Skeletal muscle satellite cell (primary cell): ENCODE measurements around the gene CBX1.
A peak's percentile ranks its signal among the peaks of the same experiment; 100 is the strongest.

Experiments used
- H3K27me3 ChIP-seq: 2 replicates; pipeline ENCODE4 v1.7.0; 2013; ENCODE audit warnings: low read length; ENCODE audit not compliant: control insufficient read depth, insufficient read depth
- H3K36me3 ChIP-seq: 2 replicates; pipeline ENCODE4 v1.7.0; 2013; ENCODE audit warnings: mild to moderate bottlenecking, control low read depth, low read length; ENCODE audit not compliant: insufficient read depth
- H3K4me1 ChIP-seq: 2 replicates; pipeline ENCODE4 v1.7.0; 2013; ENCODE audit warnings: low read length; ENCODE audit not compliant: control insufficient read depth, insufficient read depth
- H3K4me2 ChIP-seq: 2 replicates; pipeline ENCODE4 v1.7.0; 2013; ENCODE audit warnings: mild to moderate bottlenecking, low read length
- H3K4me3 ChIP-seq: 2 replicates; pipeline ENCODE4 v1.7.0; 2013; ENCODE audit warnings: low read length
- H3K9ac ChIP-seq: 2 replicates; pipeline ENCODE4 v1.7.0; 2013; ENCODE audit warnings: mild to moderate bottlenecking, low read depth, low read length, moderate library complexity
- H3K9me3 ChIP-seq: replicated peaks from 2 replicates; pipeline ENCODE4 v1.7.0; 2013; ENCODE audit warnings: mild to moderate bottlenecking, control low read depth, low read length

Gene CBX1

DNA sequence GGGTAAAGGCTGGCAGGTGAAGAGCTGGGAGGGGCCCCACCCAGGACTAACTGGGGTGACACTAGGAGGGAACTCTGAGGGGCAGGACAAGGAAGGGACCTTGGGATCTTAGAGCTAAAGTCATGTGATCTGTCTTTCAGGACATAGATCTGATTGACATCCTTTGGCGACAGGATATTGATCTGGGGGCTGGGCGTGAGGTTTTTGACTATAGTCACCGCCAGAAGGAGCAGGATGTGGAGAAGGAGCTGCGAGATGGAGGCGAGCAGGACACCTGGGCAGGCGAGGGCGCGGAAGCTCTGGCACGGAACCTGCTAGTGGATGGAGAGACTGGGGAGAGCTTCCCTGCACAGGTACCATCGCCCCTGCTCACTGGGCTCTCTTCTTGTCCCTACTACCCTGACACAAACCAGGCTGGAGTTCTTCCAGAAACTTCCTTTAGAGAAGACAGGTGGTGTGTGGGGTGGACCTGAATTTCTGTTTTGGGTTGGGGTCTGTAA, 45.0 kb downstream of the CBX1 start:
- Histone ChIP-seq H3K9me3 (no peaks in the 10 kb centered on the region), H3K4me2 (no peak overlapping the region), H3K4me1 (peaks cover 48% of the 10 kb centered on the region), H3K36me3 (peaks cover 66% of the 10 kb centered on the region), H3K9ac (peak overlapping the region; percentile 7), H3K4me3 (no peak overlapping the region), H3K27me3 (no peaks in the 10 kb centered on the region)

DNA sequence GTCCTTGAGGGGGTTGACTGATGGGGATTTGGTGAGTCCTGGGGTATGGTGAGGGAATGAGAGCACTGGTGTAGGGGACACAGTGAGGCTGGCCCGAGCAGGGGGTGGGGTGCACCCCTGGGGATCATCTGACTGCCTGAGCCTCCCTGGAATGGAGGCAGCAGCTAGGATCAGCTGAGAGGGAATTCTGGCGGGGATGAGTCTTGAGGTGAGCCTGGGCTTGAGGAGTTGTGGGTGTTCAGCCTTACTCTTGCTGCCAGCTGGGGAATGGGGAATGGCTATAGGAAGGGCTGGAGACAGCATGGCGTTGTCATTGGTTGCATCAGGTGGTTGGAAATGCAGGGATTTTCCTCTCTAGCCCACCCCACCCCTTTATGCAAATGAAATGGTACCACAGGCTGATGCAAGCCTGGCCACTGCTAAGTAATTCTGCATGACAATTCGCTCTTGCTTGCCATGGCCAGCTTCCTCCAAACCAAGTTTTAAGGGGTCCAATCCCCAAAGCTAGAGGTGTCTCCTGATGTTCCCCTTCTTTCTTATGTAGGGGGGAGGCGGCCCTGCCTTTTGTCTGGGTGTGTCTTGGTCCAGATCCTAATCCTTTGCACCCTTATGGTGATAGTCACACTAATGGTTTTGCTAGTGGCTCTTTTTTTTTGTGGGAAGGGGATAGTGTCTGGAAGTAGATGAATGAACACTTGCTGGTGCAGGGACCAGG, 45.6 kb downstream of the CBX1 start:
- Histone ChIP-seq H3K27me3 (no peaks in the 10 kb centered on the region), H3K9me3 (no peaks in the 10 kb centered on the region), H3K9ac (peak overlapping the region; percentile 7), H3K4me2 (peak overlapping the region; percentile 45), H3K4me3 (no peak overlapping the region), H3K36me3 (peaks cover 70% of the 10 kb centered on the region), H3K4me1 (peaks cover 54% of the 10 kb centered on the region)

DNA sequence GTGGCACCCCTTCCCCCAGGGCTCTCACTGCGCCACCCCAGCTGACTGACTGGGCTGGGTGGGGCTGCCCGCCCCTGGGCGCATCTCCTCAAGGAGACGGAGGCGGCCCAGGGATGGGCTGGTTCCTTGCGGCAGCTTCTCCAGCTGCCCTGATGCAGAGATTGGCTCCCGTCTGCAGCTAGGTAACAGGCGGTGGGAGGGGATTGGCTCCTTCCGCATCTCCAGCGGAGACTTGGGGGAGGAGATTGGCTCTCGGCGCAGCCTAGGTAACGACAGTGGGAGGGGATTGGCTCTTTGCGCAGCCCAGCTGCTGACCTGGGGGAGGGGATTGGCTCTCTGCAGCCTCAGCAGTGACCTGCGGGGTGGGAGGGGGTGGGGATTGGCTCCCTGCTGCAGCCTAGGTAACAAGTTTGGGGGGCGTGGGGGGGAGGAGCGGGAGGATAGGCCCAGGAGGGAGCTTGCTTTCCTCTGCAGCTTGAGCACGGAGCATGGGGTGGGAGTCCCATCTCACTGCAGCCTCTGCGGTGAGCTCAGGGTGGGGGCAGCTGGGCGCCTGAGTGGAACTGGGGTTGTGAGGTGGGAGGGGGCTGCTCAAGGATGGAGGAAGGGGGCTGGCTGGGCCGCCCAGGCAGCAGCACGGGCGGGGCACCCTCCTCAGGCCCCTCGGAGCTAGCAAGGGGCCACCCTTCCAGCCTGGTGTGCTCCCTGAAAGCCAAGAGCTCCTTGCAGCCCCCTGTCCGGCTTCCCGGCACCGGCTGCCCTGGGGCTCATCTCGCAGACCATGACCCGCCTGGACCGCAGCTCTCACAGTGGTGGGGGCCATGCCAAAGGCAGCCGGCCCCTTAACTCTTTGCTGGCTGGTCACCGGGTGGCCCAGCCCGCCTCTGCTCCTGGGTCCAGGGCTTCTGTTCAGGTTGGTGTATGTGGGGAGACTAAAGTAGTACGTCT, 46.8 kb downstream of the CBX1 start:
- Histone ChIP-seq H3K4me1 (peaks cover 63% of the 10 kb centered on the region), H3K9me3 (no peaks in the 10 kb centered on the region), H3K9ac (peak overlapping the region; percentile 93), H3K27me3 (no peaks in the 10 kb centered on the region), H3K36me3 (peaks cover 60% of the 10 kb centered on the region), H3K4me3 (peak overlapping the region; percentile 56), H3K4me2 (peak overlapping the region; percentile 85)

DNA sequence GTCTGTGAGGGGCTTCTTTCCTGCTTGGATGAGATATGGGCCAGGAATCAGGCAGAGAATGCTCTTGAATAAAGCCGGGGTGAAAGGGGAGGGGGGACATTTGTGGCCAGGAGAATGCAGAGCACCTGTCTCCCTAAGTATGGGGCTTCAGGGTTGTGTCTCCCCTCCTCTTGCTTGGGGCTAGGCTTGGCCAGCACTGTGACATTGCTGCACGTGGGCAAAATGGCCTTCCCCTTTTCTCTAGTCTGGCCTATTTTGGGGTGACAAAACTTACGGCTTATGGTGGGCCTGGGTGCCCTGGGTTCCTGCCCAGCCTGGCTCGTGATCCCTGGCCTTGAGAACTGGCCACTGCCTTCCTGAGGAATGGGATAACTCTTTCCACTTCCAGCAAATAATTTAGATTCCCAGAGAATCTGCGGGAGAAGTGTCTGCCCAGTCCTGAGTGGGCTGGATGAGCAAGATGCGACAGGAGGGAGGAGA, 47.5 kb downstream of the CBX1 start:
- Histone ChIP-seq H3K4me3 (peak overlapping the region; percentile 56), H3K36me3 (peaks cover 53% of the 10 kb centered on the region), H3K9ac (peak overlapping the region; percentile 93), H3K4me1 (peaks cover 63% of the 10 kb centered on the region), H3K4me2 (peak overlapping the region; percentile 85), H3K27me3 (no peaks in the 10 kb centered on the region), H3K9me3 (no peaks in the 10 kb centered on the region)

DNA sequence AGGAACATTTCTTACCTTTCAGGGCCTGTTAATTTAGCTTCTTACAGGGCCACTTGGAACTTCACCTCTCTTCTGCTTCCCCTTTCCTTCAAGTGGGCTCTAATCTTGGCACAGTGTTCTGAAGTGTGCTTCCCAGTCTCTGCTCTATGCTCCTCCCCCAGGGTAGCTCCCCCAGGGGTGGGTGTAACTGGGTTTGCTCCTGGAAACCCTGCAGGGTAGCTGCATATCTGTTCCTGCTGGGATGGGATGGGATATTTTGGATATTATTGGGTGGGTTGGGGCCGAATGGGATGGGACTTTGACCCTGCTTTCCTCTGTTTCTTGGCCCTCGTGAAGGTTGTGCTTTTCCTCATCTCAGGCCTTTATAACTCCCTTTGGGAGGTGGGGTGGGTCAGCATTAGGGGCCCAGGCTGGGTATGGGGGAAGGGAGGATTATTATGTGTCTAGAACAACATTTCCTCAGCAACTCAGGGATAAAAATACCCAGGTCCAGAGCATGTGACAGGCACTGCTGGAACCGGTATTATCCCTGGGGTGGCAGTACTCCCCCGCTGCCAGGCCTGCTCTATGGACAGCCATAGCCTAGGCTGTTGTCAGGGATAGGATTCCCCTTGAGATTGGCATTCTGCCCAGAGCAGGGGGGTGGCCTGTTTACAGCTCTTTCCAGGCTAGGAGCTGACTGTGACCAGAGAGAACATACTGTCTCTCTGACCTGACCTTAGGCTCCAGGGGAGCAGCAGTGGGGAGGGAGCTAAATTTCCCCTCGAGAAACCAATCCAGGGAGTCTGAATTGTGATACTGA, 48.1 kb downstream of the CBX1 start:
- Histone ChIP-seq H3K27me3 (no peaks in the 10 kb centered on the region), H3K36me3 (peaks cover 47% of the 10 kb centered on the region), H3K4me1 (peaks cover 63% of the 10 kb centered on the region), H3K4me2 (peak overlapping the region; percentile 85), H3K9me3 (no peaks in the 10 kb centered on the region), H3K4me3 (peak overlapping the region; percentile 56), H3K9ac (peak overlapping the region; percentile 93)

DNA sequence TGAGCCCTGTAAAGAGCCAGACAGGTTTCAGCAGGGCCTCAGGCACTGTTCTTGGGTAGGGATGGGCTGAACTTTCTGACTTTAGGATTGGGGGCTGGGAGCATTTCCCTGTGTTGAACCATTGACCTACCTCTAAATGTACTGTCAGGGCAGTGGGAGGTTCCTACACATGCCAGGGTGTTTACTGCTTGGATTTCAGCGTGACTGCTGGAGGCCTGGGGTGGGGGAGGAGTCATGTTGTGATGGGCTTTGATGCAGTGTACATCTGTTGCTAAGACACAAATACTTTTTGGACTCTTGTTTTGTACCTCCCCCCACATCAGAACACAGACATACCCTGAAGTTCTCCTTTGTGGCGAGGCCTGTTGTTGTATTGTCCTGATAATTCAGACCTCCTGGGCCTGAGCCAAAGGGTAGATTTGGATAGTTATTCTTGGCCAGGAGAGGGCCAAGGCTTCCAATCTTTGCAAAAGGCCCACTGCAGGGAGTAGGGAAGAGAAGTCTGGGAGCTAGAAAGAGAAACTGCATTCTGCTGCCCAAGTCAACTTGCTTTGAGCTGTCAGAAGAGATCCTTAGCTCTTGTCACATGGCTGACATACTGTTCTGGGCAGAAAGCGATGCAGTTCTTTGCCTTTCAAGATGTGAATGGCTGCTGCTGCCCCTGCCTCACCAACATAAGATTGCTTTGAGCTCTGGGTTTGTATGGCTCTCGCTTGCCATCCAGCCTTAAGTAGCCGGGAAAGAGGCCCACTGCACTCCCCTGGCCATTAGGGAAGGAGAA, 49.4 kb downstream of the CBX1 start:
- H3K4me3 ChIP-seq: peak overlapping the region; percentile 56
- no peaks in the 10 kb centered on the region for H3K27me3 ChIP-seq
- peaks cover 67% of the 10 kb centered on the region for H3K4me1 ChIP-seq
- H3K4me2 ChIP-seq: peak overlapping the region; percentile 85
- peak overlapping the region; percentile 93 for H3K9ac ChIP-seq
- peaks cover 34% of the 10 kb centered on the region for H3K36me3 ChIP-seq
- no peaks in the 10 kb centered on the region for H3K9me3 ChIP-seq

DNA sequence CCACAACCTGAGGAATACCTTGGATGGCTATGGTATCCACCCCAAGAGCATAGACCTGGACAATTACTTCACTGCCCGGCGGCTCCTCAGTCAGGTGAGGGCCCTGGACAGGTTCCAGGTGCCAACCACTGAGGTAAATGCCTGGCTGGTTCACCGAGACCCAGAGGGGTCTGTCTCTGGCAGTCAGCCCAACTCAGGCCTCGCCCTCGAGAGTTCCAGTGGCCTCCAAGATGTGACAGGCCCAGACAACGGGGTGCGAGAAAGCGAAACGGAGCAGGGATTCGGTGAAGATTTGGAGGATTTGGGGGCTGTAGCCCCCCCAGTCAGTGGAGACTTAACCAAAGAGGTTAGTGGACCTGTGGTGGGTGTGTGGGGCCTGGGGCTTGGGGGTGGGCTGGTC, 50.0 kb downstream of the CBX1 start:
- H3K4me2 ChIP-seq: peak overlapping the region; percentile 85
- H3K9me3 ChIP-seq: no peaks in the 10 kb centered on the region
- H3K9ac ChIP-seq: peak overlapping the region; percentile 93
- peak overlapping the region; percentile 87 for H3K4me3 ChIP-seq
- H3K27me3 ChIP-seq: no peaks in the 10 kb centered on the region
- peaks cover 73% of the 10 kb centered on the region for H3K4me1 ChIP-seq
- peaks cover 29% of the 10 kb centered on the region for H3K36me3 ChIP-seq

DNA sequence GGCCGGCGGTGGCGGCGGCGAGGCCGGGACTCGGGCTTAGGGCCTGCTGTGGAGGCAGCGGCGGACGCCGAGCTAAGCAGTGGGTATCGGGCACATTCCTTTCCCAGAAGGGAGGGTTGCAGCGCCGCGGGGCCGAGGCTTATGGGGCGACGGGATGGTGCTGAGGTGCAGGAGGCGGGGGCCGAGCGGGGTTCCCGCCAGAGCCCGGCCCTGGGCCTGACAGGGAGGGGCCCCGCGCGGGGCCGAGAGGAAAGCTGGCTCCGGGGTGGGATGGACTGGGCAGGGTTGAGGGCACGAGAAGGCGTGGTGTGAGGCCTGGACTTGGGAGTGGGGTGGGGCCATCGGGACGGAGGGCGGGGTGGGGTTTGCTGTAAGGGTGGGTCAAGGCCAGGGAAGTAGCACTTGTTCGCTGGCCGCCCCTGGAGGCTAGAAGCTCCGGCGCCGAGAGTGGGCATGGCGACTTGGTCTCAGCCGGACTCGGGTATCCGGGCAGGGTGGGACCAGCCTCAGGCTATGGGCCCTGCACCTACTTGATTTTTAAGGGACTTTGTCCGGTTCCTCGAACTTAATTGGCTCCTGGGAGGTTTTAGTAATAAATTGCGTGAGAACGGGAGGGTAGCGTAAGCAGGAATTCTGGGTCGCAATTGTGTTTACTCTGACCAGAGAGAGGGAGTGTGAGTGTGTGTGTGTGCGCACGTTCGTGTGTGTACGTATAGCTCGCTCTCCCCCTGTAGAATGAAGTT, 52.7 kb downstream of the CBX1 start:
- H3K27me3 ChIP-seq: no peaks in the 10 kb centered on the region
- H3K9ac ChIP-seq: peak overlapping the region; percentile 93
- peaks cover 17% of the 10 kb centered on the region for H3K36me3 ChIP-seq
- H3K4me2 ChIP-seq: peak overlapping the region; percentile 85
- no peaks in the 10 kb centered on the region for H3K9me3 ChIP-seq
- peak overlapping the region; percentile 87 for H3K4me3 ChIP-seq
- H3K4me1 ChIP-seq: peaks cover 67% of the 10 kb centered on the region

DNA sequence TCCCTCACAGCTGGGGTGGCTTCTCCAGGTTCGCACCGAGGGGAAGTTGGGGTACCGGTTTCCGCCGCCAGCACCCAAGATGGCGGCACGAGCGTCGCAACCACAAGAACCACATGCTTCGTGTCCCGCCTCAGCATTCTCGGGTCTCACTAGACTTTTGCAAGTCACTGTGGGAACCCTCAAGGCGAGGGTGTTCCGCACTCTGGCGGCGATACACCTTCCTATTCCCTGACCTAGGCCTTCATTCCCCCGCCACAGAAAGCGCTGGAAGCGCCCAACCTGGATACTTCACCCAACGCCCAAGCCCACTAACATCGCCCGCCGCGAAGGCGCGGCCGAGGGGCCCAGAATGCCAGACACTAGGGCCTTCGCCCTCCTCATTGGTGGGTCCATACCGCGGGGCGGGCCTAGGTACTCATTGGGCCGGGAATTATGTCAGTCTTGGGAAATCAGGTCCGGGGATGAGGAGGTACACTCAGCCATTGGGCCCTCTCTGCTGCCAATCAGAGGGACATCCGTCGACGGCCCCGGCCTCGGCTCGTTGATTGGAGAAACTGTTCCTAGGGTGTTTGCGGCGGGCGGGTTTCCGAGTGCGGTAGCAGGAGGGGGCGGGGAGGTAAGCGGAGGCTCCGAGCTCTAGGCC, 53.4 kb downstream of the CBX1 start, which contains the start of gene NFE2L1:
Gene NFE2L1, plus strand, starts transcription at position 619 of the 643 bp plus-strand sequence. CDS start 2,760 bp downstream, outside the sequence.
- H3K4me3 ChIP-seq: peak within 1 kb of the TSS; percentile 87
- peaks cover 16% of the 10 kb centered on the region for H3K36me3 ChIP-seq
- H3K9me3 ChIP-seq: no peaks in the 10 kb centered on the region
- peaks cover 67% of the 10 kb centered on the region for H3K4me1 ChIP-seq
- peak within 1 kb of the TSS; percentile 93 for H3K9ac ChIP-seq
- peak within 1 kb of the TSS; percentile 91 for H3K4me2 ChIP-seq
- H3K27me3 ChIP-seq: no peaks in the 10 kb centered on the region
